VCaP (cell line): Measurements from ENCODE around the gene KHSRP.

Experiments used
- H3K27ac ChIP-seq: fragments of 450-650 bp; 2 replicates; pipeline ENCODE4 v1.5.1; 2017
- CTCF ChIP-seq: fragments of 450-650 bp; conservative IDR thresholded peaks from 2 replicates; pipeline ENCODE4 v1.5.1; 2017; ENCODE audit warnings: mild to moderate bottlenecking, moderate library complexity

The KHSRP gene

GRCh38 chr19:6457958-6458694, 33.5 kb upstream of the KHSRP start:
- H3K27ac ChIP-seq: no peak overlapping the region

GRCh38 chr19:6455924-6456323, 31.3 kb upstream of the KHSRP start:
- TF ChIP-seq CTCF: no peak
- no peak overlapping the region for H3K27ac ChIP-seq

More at GRCh38 chr19:6457958-6458694, 33.5 kb upstream of the KHSRP start:
- no peak for TF ChIP-seq CTCF

- no peak overlapping the region for H3K27ac ChIP-seq
- TF ChIP-seq CTCF: no peak
These were observed 29.4 kb upstream of the KHSRP start for GRCh38 chr19:6453951-6454565.

GRCh38 chr19:6452899-6453298, 28.3 kb upstream of the KHSRP start:
- H3K27ac ChIP-seq: no peak overlapping the region
- no peak for TF ChIP-seq CTCF

GRCh38 chr19:6452223-6452614, 27.6 kb upstream of the KHSRP start:
- TF ChIP-seq CTCF: no peak
- H3K27ac ChIP-seq: no peak overlapping the region

GRCh38 chr19:6451583-6452222, 27.1 kb upstream of the KHSRP start:
- TF ChIP-seq CTCF: no peak
- no peak overlapping the region for H3K27ac ChIP-seq

GRCh38 chr19:6450166-6450565, 25.6 kb upstream of the KHSRP start:
- TF ChIP-seq CTCF: no peak
- H3K27ac ChIP-seq: no peak overlapping the region
